Natural killer cell (primary cell): ENCODE data around the gene SYT2. TPM values are rescaled to one million over a fixed set of nuclear protein-coding genes. Genes with fewer than 3 reads are reported as not detected.

ENCODE experiments used
- ATAC-seq, 3 donors: fragments of 150-1000 bp in 2 of 3; fragments of 200-7000 bp in 1 of 3; cut with Tn5 transposase; 1 replicate in 1 of 3; 2 replicates in 2 of 3; pipeline ENCODE4 v1.10.0; 2021; ENCODE audit warnings: mild to moderate bottlenecking in 2 of 3, moderate library complexity in 2 of 3
- DNase-seq, 2 donors: peaks; one replicate each; pipeline versions ENCODE4 v3.0.0 to v3.0.0-alpha.2; 2013 to 2021; ENCODE audit warnings: mixed read lengths in 1 of 2
- H3K27ac ChIP-seq: one replicate; pipeline ENCODE4 v1.5.1; 2013; ENCODE audit warnings: mild to moderate bottlenecking, low read length
- H3K27me3 ChIP-seq: one replicate; pipeline ENCODE4 v1.6.1; 2013; ENCODE audit warnings: low read length; ENCODE audit not compliant: control insufficient read depth, insufficient read depth
- H3K36me3 ChIP-seq: one replicate; pipeline ENCODE4 v1.6.1; 2013; ENCODE audit warnings: low read length; ENCODE audit not compliant: control insufficient read depth, insufficient read depth
- H3K4me1 ChIP-seq: one replicate; pipeline ENCODE4 v1.6.1; 2013; ENCODE audit warnings: low read length; ENCODE audit not compliant: control insufficient read depth, insufficient read depth
- H3K4me3 ChIP-seq: one replicate; pipeline ENCODE4 v1.5.1; 2013; ENCODE audit warnings: low read length
- H3K9me3 ChIP-seq: one replicate; pipeline ENCODE4 v1.6.1; 2013; ENCODE audit warnings: low read length; ENCODE audit not compliant: control insufficient read depth, insufficient read depth
- H3K27ac Mint-ChIP-seq, 2 donors: one replicate each; pipeline ENCODE4 v1.8.0; 2022; ENCODE audit warnings: mild to moderate bottlenecking in 2 of 2, mixed read lengths in 2 of 2, moderate library complexity in 1 of 2
- H3K27me3 Mint-ChIP-seq, 2 donors: one replicate each; pipeline ENCODE4 v1.8.0; 2022; ENCODE audit warnings: low read depth in 2 of 2, mixed read lengths in 2 of 2
- H3K36me3 Mint-ChIP-seq: one replicate; pipeline ENCODE4 v1.8.0; 2022; ENCODE audit warnings: mixed read lengths
- H3K4me1 Mint-ChIP-seq, 2 donors: one replicate each; pipeline ENCODE4 v1.8.0; 2022; ENCODE audit warnings: mixed read lengths in 2 of 2
- H3K4me3 Mint-ChIP-seq: one replicate; pipeline ENCODE4 v1.8.0; 2022; ENCODE audit warnings: mild to moderate bottlenecking, moderate library complexity, mixed read lengths
- H3K9me3 Mint-ChIP-seq, 2 donors: one replicate each; pipeline ENCODE4 v1.8.0; 2022; ENCODE audit warnings: mixed read lengths in 2 of 2
- CTCF ChIP-seq: fragments of 200-600 bp; IDR thresholded peaks from one replicate; pipeline ENCODE4 v1.8.0; 2022; ENCODE audit warnings: antibody characterized with exemption
- WGBS: methylation state at CpG from one replicate; pipeline ENCODE4 v1.1.7; 2013; ENCODE audit warnings: missing lambda C conversion rate; ENCODE audit not compliant: insufficient coverage; 5-methylcytosine and 5-hydroxymethylcytosine counted together
- intact Hi-C: fragments of 100-400 bp; cut with micrococcal nuclease; formaldehyde crosslinking; loops from one replicate; pipeline ENCODE4 v1.14.2; 2022
- total RNA-seq, 4 donors: library from RNA; stranded (reverse); fragments of 120-200 nt in 1 of 4; gene quantifications; one replicate each; pipeline versions ENCODE4 v1.2.3 to v1.2.4, GENCODE V29; 2013 to 2022

The SYT2 gene
- total RNA-seq, 3 donors from 2014 or later (not counting 1 experiment from before 2014, with no cell fraction given) = not detected

GRCh38 chr1:202701200-202701599, 9.1 kb downstream of the SYT2 start:
- no peaks in the 10 kb centered on the region for H3K36me3 Mint-ChIP-seq
- no peaks in the 10 kb centered on the region for H3K9me3 ChIP-seq
- no peak for TF ChIP-seq CTCF
- H3K4me1 ChIP-seq = peaks cover 2% of the 10 kb centered on the region
- H3K27me3 ChIP-seq = peaks cover 3% of the 10 kb centered on the region
- H3K9me3 Mint-ChIP-seq = no peaks in the 10 kb centered on the region
- no peak overlapping the region for H3K4me3 Mint-ChIP-seq
- H3K27me3 Mint-ChIP-seq = peaks cover 16 to 32% of the 10 kb centered on the region in 2 donors
- no peak overlapping the region for H3K27ac Mint-ChIP-seq
- intact Hi-C loops = no loop called here
- DNase-seq (no peak), ATAC-seq (no peak)
- H3K4me1 Mint-ChIP-seq = peaks cover 6% of the 10 kb centered on the region in 2 donors
- H3K27ac ChIP-seq = no peak overlapping the region
- H3K4me3 ChIP-seq = no peak overlapping the region
- 97% methylated on average over 3 of the region's 3 CpGs for WGBS
- no peaks in the 10 kb centered on the region for H3K36me3 ChIP-seq

- TF ChIP-seq CTCF = no peak
- Mint-ChIP-seq H3K9me3 (no peaks in the 10 kb centered on the region), H3K4me3 (no peak overlapping the region), H3K36me3 (no peaks in the 10 kb centered on the region), H3K27me3 (peaks cover 25 to 39% of the 10 kb centered on the region in 2 donors), H3K4me1 (peaks cover 6% of the 10 kb centered on the region in 2 donors), H3K27ac (no peak overlapping the region)
- Histone ChIP-seq H3K9me3 (no peaks in the 10 kb centered on the region), H3K4me1 (peaks cover 2% of the 10 kb centered on the region), H3K36me3 (no peaks in the 10 kb centered on the region), H3K4me3 (no peak overlapping the region), H3K27me3 (peaks cover 3% of the 10 kb centered on the region), H3K27ac (no peak overlapping the region)
- ATAC-seq (no peak), DNase-seq (no peak)
- intact Hi-C loops = no loop called here
- 72% methylated on average over 5 of the region's 5 CpGs for WGBS
Measured at GRCh38 chr1:202700061-202700460, 10.2 kb downstream of the SYT2 start.

DNA sequence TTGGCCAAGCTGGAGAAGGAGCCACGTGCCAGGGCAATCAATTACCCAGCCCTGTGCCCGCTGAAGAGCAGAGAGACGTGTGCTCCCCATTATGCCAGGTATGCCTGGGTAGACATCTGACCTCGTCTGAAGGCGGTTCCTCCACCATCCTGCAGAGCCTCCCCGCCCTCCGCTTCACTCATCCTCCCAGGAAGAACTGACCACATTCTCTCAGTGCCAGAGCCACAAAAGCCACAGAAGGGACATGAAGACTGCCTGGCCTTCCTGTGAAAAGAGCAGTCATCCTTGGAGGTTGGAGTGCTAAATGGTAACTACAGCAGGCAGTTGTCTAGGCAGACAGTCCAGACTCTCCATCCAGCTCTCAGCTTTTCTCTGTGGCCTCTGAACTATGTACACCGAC, 12.0 kb downstream of the SYT2 start:
- intact Hi-C loops = no loop called here
- H3K36me3 ChIP-seq = no peaks in the 10 kb centered on the region
- no peaks in the 10 kb centered on the region for H3K27me3 ChIP-seq
- WGBS = 20% methylated on average over 8 of the region's 8 CpGs
- Mint-ChIP-seq H3K27me3 (peaks cover 18 to 34% of the 10 kb centered on the region in 2 donors), H3K4me1 (peaks cover 6% of the 10 kb centered on the region in 2 donors), H3K4me3 (no peak overlapping the region), H3K36me3 (no peaks in the 10 kb centered on the region), H3K9me3 (no peaks in the 10 kb centered on the region), H3K27ac (no peak overlapping the region)
- no peak overlapping the region for H3K27ac ChIP-seq
- no peak overlapping the region for H3K4me3 ChIP-seq
- H3K4me1 ChIP-seq = peaks cover 2% of the 10 kb centered on the region
- no peak for ATAC-seq
- no peak for DNase-seq
- no peaks in the 10 kb centered on the region for H3K9me3 ChIP-seq
- TF ChIP-seq CTCF = no peak

GRCh38 chr1:202697038-202697437, 13.2 kb downstream of the SYT2 start:
- Histone ChIP-seq H3K4me3 (no peak overlapping the region), H3K27me3 (no peaks in the 10 kb centered on the region), H3K36me3 (no peaks in the 10 kb centered on the region), H3K9me3 (no peaks in the 10 kb centered on the region), H3K4me1 (peaks cover 2% of the 10 kb centered on the region), H3K27ac (no peak overlapping the region)
- Mint-ChIP-seq H3K9me3 (no peaks in the 10 kb centered on the region), H3K27ac (no peak overlapping the region), H3K4me3 (no peak overlapping the region), H3K36me3 (no peaks in the 10 kb centered on the region), H3K4me1 (peaks cover 6% of the 10 kb centered on the region in 2 donors), H3K27me3 (peaks cover 19 to 27% of the 10 kb centered on the region in 2 donors)
- WGBS = 70% methylated on average over 6 of the region's 6 CpGs
- ATAC-seq (no peak), DNase-seq (no peak)
- TF ChIP-seq CTCF = no peak
- intact Hi-C loops = no loop called here
